ENCODE results near the gene DOK3.

DOK3 gene

GRCh38 chr5:177501874-177502678, 7.5 kb downstream of the DOK3 start:
- no peaks in the 10 kb centered on the region for H3K9me3 ChIP-seq (ENCODE audit: severe bottlenecking)
- no peak overlapping the region for H3K27ac ChIP-seq
- H3K27me3 ChIP-seq (ENCODE audit: insufficient read depth, low read depth, severe bottlenecking) = no peaks in the 10 kb centered on the region
- TF ChIP-seq, protein P1, sequence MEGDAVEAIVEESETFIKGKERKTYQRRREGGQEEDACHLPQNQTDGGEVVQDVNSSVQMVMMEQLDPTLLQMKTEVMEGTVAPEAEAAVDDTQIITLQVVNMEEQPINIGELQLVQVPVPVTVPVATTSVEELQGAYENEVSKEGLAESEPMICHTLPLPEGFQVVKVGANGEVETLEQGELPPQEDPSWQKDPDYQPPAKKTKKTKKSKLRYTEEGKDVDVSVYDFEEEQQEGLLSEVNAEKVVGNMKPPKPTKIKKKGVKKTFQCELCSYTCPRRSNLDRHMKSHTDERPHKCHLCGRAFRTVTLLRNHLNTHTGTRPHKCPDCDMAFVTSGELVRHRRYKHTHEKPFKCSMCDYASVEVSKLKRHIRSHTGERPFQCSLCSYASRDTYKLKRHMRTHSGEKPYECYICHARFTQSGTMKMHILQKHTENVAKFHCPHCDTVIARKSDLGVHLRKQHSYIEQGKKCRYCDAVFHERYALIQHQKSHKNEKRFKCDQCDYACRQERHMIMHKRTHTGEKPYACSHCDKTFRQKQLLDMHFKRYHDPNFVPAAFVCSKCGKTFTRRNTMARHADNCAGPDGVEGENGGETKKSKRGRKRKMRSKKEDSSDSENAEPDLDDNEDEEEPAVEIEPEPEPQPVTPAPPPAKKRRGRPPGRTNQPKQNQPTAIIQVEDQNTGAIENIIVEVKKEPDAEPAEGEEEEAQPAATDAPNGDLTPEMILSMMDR (IDR thresholded peaks at IDR 0.05; ENCODE audit: low read depth, low read length) = no peak
- no peak for DNase-seq
- no peaks in the 10 kb centered on the region for H3K36me3 ChIP-seq
- no peak overlapping the region for H3K4me3 ChIP-seq (ENCODE audit: low read depth, low read length)

DNA sequence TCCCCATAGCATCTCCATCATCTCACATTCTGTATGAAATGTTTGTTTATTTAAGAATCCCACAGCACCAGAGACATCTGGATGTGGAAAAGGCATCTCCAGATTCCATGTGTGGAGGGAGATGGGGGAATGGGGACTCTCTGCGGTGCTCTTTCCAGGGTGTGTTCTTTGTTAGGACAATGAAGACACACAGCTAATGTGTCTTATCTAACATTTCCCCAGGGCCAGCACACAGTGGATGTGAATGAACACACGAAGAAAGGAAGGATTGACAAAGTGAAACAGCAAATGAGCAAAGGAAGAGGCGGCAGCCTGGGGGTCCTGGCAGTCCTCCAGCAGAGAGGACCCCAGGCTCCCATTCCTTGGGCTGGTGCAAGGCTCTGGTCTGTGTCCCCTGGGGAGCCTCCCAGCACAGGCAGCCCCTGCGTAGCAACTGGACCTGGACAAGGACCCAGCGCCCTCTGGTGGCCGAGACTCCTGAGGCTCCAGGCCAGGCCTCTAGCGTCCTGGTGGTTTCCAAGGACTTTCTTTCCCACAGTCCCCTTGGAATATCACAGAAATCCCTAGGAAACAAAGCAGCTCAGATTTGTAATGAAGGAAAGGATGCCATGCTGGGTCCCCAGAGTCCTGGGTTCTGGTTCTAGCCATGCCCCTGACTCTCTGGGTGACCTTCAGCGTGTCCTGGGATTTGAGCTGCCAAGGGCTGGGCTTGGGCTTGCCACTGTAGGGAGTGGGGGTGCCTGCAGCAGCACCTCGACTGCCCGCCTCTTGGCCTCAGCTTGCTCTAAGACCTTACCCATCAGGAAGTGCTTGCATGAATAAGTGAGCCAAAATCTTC, 8.7 kb downstream of the DOK3 start:
- peak; percentile 87 for DNase-seq
- H3K27me3 ChIP-seq (ENCODE audit: insufficient read depth, low read depth, severe bottlenecking) = no peaks in the 10 kb centered on the region
- TF ChIP-seq, protein P1 (IDR thresholded peaks at IDR 0.05; ENCODE audit: low read depth, low read length) = peak; percentile 78
- no peaks in the 10 kb centered on the region for H3K9me3 ChIP-seq (ENCODE audit: severe bottlenecking)
- no peak overlapping the region for H3K4me3 ChIP-seq (ENCODE audit: low read depth, low read length)
- H3K27ac ChIP-seq = no peak overlapping the region
- H3K36me3 ChIP-seq = no peaks in the 10 kb centered on the region; the same call in 1 of the 2 replicates

- H3K36me3 ChIP-seq = peaks cover 5% of the 10 kb centered on the region; the same call in 1 of the 2 replicates
- DNase-seq = no peak
- no peak overlapping the region for H3K27ac ChIP-seq
- no peak overlapping the region for H3K4me3 ChIP-seq (ENCODE audit: low read depth, low read length)
- TF ChIP-seq, protein P1 (IDR thresholded peaks at IDR 0.05; ENCODE audit: low read depth, low read length) = no peak
- no peaks in the 10 kb centered on the region for H3K27me3 ChIP-seq (ENCODE audit: insufficient read depth, low read depth, severe bottlenecking)
- H3K9me3 ChIP-seq (ENCODE audit: severe bottlenecking) = no peaks in the 10 kb centered on the region
These were observed 9.8 kb downstream of the DOK3 start for GRCh38 chr5:177499842-177500241.

DNA sequence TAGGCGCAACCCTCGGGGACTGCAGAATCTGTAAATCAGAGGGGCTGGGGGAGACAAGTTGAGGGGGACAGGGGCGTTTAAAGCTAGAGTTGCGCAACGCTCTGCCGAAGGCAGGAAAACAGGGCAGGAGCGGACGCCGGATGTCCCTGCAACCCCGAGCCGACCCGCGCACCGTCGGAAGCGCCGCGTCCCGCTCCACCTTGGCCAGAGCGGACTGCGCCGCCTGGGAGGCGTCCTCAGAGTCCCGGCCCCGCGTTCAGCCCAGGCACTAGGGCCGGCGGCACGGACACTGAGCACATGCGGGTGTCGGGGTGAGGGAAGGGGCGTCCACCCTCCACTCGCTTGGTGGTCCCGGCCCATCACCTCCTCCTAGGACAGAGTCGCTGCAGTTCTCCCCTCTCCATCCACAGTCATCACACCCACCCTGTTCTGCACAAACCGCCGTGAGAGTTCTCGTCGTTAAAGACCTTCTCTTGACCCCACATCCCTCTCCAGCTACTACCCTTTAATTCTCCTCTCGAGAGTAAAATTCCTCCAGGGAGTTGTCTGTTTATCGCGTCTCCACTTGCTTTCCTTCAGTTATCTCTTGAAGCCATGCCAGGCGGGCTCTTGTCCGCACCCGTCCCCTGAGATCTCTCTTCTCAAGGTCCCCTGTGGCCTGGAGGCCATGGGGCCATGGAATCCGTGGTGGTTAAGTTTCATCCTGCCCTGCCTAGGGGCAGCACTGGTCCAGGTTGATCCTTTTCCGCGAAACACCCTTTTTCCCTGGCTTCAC, 11.4 kb downstream of the DOK3 start:
- H3K4me3 ChIP-seq (ENCODE audit: low read depth, low read length) = no peak overlapping the region
- H3K27me3 ChIP-seq (ENCODE audit: insufficient read depth, low read depth, severe bottlenecking) = no peaks in the 10 kb centered on the region
- no peak for DNase-seq
- TF ChIP-seq, protein P1 (IDR thresholded peaks at IDR 0.05; ENCODE audit: low read depth, low read length) = no peak
- H3K27ac ChIP-seq = no peak overlapping the region
- peaks cover 5% of the 10 kb centered on the region; the same call in 1 of the 2 replicates for H3K36me3 ChIP-seq
- H3K9me3 ChIP-seq (ENCODE audit: severe bottlenecking) = no peaks in the 10 kb centered on the region

- Histone ChIP-seq H3K4me3 (ENCODE audit: low read depth, low read length) (peak within 1 kb of the TSS; percentile 61), H3K36me3 (peaks cover 5% of the 10 kb centered on the region; the same call in 1 of the 2 replicates), H3K9me3 (ENCODE audit: severe bottlenecking) (no peaks in the 10 kb centered on the region), H3K27ac (peak within 1 kb of the TSS; percentile 92), H3K27me3 (ENCODE audit: insufficient read depth, low read depth, severe bottlenecking) (no peaks in the 10 kb centered on the region)
- peak; percentile 89 for DNase-seq
- TF ChIP-seq, protein P1 (IDR thresholded peaks at IDR 0.05; ENCODE audit: low read depth, low read length) = no peak
These were observed 12.2 kb downstream of the DOK3 start, which contains the start of gene PDLIM7 for GRCh38 chr5:177497292-177498012. TSS of gene PDLIM7 (minus strand) at chr5:177497604. CDS start at chr5:177496512, 1,092 bp downstream.

Data from WERI-Rb-1 (cell line).